GM21576 (cell line): ENCODE results near the gene ELSPBP1.
"Not testable (repeated sequence)": the region's sequence is repeated elsewhere in the genome, so short reads cannot be mapped to it uniquely, and the experiment has no call there.

Source experiments
- ATAC-seq: cut with Tn5 transposase; IDR thresholded peaks from one replicate; pipeline ENCODE4 v1.9.1; 2021; ENCODE audit warnings: mild to moderate bottlenecking, moderate library complexity; ENCODE audit not compliant: unreplicated experiment

ELSPBP1 gene

DNA sequence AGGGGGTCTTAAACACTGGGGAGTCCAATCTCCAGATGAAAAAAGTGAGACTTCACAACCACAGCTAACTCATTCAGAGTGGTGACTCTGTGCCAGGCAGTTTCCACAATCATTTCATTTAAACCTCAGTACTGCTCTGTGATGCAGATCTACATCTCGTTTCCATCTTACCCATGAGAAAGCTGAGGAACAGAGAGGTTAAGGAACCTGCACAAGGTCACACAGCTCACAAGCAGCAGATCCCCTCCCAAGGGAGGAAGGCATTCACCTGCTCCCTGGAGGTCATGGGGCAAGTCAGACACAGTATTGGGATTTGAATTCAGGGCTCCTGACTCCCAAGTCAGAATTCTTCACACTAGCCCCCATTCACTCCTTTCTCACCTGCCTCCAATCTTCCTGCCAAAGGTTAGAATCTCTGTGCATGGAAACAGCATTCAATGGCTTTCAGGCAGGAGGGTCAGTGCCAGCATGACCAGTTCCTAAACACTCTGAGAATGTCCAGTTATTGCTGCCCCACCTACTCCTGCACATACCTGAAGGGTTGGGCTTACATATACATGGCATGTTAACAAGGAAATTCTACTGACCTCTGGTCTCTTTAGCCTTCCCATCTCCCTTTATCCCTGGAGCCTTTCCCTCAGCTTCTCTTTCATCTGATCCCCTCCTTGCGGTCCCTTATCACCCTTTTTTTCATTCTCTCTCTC is 47.6 kb downstream of the ELSPBP1 start:
- ATAC-seq = no peak

DNA sequence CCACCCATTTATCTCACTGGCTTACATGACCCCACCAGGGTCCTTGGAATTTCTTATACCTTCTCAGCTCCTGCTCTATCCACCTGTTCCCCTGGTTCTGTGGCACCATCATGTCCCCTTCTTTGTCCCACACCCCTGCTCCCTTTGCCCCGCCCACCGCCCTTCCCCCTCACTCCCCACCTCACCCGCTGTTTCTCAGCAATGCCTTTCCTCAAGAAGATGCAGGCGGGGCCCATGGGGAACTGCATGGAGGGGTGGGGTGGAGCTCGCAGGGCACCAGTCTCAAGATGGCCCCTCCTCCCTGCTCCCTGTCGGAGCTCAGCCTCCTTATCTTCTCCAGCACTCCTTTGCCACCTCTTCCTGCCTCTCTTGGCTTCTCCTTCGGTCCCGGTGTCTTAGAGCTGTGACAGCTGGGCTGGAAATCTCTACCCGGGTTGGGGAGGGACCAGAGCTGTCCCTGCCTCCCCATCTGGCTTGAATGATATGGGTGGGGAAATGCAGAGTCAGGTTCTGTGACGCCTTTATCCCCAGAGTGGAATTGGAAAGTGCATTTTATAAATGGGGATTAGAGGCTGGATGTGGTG is 49.3 kb downstream of the ELSPBP1 start, which contains the start of gene CABP5:
Gene CABP5 (minus strand): TSS at position 405 of the 584 bp plus-strand sequence. CDS start 157 bp downstream, at position 248.
- no peak for ATAC-seq

DNA sequence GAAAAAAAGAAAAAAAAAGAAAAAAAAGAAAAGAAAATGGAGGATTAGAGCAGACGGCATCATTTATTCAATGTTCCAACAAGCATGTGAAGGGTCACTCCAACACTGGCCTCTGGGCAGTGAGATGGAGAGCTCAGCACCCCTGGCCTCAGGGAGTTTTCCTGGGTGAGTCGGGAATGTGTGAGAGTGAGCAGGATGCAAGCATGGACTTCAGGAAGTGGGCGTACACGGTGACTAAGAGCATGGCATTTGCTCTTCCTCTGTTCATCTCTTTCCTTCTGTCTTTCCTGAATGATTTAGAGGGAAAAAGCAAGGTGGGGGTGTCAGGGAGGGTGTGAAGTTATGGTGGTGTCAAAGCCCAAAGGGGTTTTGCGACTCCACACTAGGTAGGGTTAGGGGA is 50.1 kb downstream of the ELSPBP1 start:
- no peak for ATAC-seq

DNA sequence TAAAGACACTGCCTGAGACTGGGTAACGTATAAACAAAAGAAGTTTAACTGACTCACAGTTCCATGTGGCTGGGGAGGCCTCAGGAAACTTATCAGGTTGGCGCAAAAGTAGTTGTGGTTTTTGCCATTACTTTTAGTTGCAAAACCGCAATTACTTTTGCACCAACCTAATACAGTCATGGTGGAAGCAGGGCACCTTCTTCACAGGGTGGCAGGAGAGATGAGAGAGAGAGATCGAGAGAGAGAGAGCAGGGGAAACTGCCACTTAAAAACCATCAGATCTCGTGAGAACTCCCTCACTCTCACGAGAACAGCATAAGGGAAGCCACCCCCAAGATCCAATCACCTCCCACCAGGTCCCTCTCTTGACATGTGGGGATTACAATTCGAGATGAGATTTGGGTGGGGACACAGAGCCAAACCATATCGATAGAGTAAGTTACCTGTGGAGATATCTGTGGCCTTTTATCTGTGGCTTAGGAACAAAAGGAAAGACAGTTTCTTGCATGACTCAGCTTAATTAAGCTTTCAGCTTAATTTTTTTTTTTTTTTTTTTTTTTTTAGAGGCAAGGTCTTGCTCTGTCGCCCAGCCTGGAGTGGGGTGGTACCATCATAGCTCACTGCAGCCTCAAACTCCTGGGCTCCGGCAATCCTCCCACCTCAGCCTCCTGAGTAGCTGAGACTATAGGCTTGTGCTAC is 57.1 kb downstream of the ELSPBP1 start:
- ATAC-seq = no peak

DNA sequence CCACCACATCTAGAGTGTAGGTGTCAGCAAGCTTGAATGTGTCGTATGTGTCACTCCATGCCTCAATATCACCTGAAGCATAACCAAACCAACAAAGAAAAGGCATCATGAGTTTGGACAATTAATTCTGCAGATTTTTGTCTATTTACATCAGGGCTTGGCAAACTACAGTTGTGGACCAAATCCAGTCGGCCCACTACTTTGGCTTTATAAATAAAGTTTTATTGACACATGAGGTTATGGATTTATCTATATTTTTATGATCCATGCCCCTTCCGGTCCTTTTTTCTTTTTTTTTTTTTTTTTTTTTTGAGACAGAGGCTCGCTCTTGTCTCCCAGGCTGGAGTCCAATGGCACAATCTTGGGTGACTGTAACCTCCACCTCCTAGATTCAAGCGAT is 58.6 kb downstream of the ELSPBP1 start:
- ATAC-seq = no peak

DNA sequence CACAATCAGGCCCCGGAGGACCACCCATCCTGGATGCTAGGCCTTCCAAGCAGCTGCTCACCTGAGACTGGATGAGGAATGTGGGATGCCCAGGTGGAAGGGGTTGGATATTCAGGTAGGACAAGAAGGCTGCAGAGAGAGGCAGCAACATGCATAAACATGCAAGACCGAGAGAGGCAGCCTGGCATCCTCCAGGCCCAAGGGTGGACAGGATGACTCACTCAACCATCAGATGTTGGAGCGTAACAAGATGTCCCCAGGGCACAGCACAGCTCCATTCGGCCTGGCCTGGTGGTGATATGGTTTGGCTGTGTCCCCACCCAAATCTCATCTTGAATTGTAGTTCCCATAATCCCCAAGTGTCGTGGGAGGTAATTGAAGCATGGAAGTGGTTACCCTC is 59.4 kb downstream of the ELSPBP1 start:
- ATAC-seq = no peak

DNA sequence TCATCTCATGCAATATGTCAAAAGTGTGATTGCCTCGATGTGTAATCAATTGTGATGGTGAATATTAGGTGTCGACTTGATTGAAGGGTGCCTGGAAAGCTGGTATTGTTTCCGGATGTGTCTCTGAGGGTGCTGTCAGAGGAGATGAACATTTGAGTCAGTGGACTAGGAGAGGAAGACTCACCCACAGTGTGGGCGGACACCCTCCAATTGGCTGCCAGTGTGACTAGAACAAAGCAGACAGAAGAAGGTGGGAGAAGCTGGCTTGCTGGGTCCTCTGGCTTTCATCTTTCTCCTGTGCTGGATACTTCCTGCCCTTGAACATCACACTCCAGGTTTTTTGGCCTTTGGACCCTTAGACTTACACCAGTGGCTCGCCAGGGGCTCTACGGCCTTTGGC is 64.9 kb downstream of the ELSPBP1 start:
- ATAC-seq = no peak

DNA sequence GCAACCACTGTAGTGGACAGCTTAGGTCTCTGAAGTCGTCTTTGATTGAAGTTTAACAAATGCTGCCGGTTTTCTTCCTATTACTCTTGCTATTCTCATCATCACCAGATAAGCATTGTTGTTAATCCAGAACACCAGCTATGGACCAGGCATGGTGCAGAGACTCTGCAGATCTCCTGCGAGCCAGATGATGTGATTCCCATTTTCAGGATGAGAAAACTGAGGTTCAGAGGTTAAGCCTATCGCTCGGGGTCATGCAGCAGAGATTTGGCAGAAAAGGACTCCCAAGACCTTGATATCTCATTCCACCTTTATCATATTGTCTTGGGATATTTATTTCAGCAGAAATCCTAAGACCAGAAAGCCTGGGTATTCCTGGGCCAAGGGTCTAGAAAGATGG is 65.9 kb downstream of the ELSPBP1 start:
- no peak for ATAC-seq

DNA sequence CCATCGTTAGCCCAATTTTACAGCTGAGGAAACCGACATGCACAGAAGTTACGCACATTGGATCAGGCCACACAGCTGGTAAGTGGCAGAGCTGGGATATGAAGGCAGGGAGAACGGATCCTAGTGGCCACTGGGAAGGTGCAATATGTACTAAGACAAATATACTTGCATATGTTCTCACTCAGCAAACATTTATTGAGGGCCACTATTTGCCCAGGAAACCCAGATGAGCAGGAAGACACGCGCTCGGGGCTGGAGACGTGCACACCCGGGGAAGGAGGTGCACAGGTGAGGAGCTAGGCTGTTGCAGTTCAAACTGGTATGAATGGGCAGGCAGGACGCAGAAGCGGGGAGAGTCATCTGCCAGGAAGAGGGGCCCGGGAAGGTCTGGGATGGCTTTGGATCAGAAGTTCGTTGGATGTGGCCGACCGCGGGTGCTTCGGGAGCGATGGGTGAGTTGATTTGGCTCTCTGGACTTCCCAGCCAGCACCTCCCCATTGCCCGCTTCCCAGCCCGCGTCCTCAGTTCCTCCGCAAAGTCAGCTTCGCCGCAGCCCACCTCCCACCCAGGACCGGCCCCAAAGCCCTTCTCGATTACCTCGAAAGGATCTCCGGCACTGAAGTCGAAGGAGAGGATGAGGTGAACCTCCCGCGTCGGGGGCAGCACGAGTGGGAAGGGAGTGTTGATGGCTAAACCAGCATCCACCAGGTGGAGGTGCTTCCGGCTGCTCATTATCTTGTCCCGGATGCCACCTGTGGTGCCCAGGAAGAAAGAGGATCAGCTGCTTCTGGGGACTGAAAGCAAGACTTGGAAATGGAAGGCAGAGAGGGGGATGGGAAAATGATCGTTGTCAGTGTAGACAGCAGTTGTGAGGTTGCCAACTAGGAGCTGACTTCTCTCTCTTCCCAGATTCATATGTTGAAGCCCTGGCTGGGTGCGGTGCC is 67.2 kb downstream of the ELSPBP1 start:
- ATAC-seq = no peak

DNA sequence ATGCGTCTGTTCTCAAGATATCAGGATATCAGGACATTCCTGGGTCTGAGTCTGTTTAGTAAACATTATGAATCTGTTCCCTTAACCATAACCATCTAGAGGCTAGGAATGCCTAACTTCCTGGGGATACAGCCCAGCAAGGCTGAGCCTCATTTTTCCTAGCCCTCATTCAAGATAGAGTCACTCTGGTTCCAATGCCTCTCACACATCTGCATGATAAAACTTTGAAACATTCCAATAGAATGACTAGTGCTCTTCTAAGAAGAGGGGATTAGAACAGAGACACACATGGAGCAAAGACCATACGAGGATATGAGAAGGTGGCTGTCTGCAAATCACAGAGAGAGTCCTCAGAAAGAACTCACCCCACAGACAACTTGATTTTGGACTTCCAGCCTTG is 70.1 kb downstream of the ELSPBP1 start:
- no peak for ATAC-seq

DNA sequence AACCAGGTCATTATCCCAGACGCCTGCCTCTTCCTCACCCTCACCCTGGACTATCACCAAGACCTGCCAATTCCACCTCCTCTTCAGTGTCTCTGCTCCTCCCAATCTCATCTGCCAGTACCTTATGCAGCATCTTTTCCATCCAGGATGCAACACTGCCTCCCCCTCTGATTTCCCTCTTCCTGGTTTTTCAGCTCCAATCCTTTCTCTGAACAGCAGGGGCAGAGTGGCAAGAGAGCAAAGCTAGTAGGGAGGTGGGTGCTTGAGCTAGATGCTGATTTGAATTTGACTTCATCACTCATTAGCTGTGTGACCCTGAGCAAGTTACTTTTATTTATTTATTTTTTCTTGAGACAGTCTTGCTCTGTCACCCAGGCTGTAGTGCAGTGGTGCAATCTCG is 75.0 kb downstream of the ELSPBP1 start:
- ATAC-seq = no peak

DNA sequence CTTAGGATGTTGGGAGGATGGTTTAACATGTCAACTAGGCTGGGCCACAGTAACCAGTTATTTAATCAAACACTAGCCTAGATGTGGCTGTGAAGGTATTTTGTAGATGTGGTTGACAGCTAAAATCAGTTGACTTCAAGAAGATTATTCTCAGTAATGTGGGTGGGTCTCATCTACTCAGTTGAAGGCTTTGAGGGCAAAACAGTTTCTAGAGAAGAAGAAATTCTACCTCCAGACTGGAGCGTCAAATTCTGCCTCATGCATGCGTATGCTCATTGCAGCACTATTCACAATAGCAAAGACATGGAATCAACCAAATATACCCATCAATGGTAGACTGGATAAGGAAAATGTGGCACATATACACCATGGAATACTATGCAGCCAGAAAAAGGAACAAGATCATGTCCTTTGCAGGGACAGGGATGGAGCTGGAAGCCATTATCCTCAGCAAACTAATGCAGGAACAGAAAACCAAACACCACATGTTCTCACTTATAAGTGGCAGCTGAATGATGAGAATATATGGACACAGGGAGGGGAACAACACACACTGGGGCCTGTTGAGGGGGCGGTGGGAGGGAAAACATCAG is 75.8 kb downstream of the ELSPBP1 start:
- ATAC-seq = not testable (repeated sequence)
